Hepatocyte (in vitro differentiated cells): ENCODE data around the gene GANC. TPM values are rescaled to one million over a fixed set of nuclear protein-coding genes. Genes with fewer than 3 reads are reported as not detected.
A peak's percentile ranks its signal among the peaks of the same experiment; 100 is the strongest.

Experiments
- DNase-seq: peaks from one replicate; pipeline ENCODE4 v3.0.0-alpha.2; 2016; ENCODE audit warnings: low spot score
- H2AFZ ChIP-seq: fragments of 200-600 bp; sonication (generic); 2 replicates; pipeline ENCODE4 v1.6.0; 2016; ENCODE audit warnings: antibody characterized with exemption, mild to moderate bottlenecking
- H3K27ac ChIP-seq: fragments of 200-600 bp; sonication (generic); 2 replicates; pipeline ENCODE4 v1.5.1; 2016; ENCODE audit warnings: mild to moderate bottlenecking
- H3K27me3 ChIP-seq: fragments of 200-600 bp; sonication (generic); 2 replicates; pipeline ENCODE4 v1.6.1; 2016
- H3K36me3 ChIP-seq: fragments of 200-600 bp; sonication (generic); replicated peaks from 2 replicates; pipeline ENCODE4 v1.5.1; 2016; ENCODE audit warnings: low read depth; ENCODE audit not compliant: insufficient read depth
- H3K4me1 ChIP-seq: fragments of 200-600 bp; sonication (generic); 2 replicates; pipeline ENCODE4 v1.5.1; 2016; ENCODE audit warnings: mild to moderate bottlenecking, moderate library complexity; ENCODE audit not compliant: insufficient read depth
- H3K4me2 ChIP-seq: fragments of 200-600 bp; sonication (generic); 2 replicates; pipeline ENCODE4 v1.6.0; 2016
- H3K4me3 ChIP-seq: fragments of 200-600 bp; sonication (generic); 2 replicates; pipeline ENCODE4 v1.5.1; 2016; ENCODE audit warnings: mild to moderate bottlenecking
- H3K79me2 ChIP-seq: fragments of 200-600 bp; sonication (generic); 2 replicates; pipeline ENCODE4 v1.6.0; 2017; ENCODE audit warnings: mild to moderate bottlenecking
- H3K9me2 ChIP-seq: fragments of 200-600 bp; sonication (generic); replicated peaks from 2 replicates; pipeline ENCODE4 v1.6.0; 2017; ENCODE audit warnings: mild to moderate bottlenecking; ENCODE audit not compliant: insufficient read depth
- H3K9me3 ChIP-seq: fragments of 200-600 bp; sonication (generic); 2 replicates; pipeline ENCODE4 v1.5.1; 2016; ENCODE audit warnings: low read depth, mild to moderate bottlenecking
- H4K20me1 ChIP-seq: fragments of 200-600 bp; sonication (generic); 2 replicates; pipeline ENCODE4 v1.6.0; 2016; ENCODE audit warnings: mild to moderate bottlenecking; ENCODE audit not compliant: insufficient read depth, poor library complexity, severe bottlenecking
- CTCF ChIP-seq: fragments of 200-600 bp; sonication (generic); IDR thresholded peaks from 2 replicates; pipeline ENCODE4 v1.5.1; 2016; ENCODE audit warnings: antibody characterized with exemption, mild to moderate bottlenecking; ENCODE audit not compliant: poor library complexity
- EZH2 ChIP-seq: fragments of 200-600 bp; sonication (generic); IDR thresholded peaks from 2 replicates; pipeline ENCODE4 v1.6.1; 2016; ENCODE audit warnings: antibody characterized with exemption, mild to moderate bottlenecking, borderline replicate concordance
- EZH2phosphoT487 ChIP-seq: fragments of 200-600 bp; sonication (generic); IDR thresholded peaks from one replicate; pipeline ENCODE4 v1.6.1; 2018; ENCODE audit warnings: antibody characterized with exemption, mild to moderate bottlenecking, low read depth, moderate library complexity; ENCODE audit not compliant: unreplicated experiment, severe bottlenecking
- WGBS: methylation state at CpG from one replicate; pipeline ENCODE4 v1.1.6; 2016; ENCODE audit warnings: low lambda C conversion rate; ENCODE audit errors: missing lambda C conversion rate; 5-methylcytosine and 5-hydroxymethylcytosine counted together
- polyA plus RNA-seq: library from polyadenylated mRNA; unstranded; fragments of >200 nt; fragmentation: Nextera tagmentation; extraction: Ambion mirVana; gene quantifications from 2 replicates; pipeline ENCODE4 v1.2.1, GENCODE V29; 2016
- total RNA-seq: library from RNA; depleted of rRNA; stranded (reverse); fragments of >200 nt; gene quantifications from 2 replicates; pipeline ENCODE4 v1.2.3, GENCODE V29; 2014

GANC gene
- total and polyA plus RNA-seq, 2 experiments from 2014 or later: 9.1 to 11.2 TPM

- no peaks in the 10 kb centered on the region for H3K36me3 ChIP-seq
- H3K27me3 ChIP-seq: no peaks in the 10 kb centered on the region
- H3K9me3 ChIP-seq: no peaks in the 10 kb centered on the region
- DNase-seq: no peak
- no peak overlapping the region for H3K27ac ChIP-seq
- no peaks in the 10 kb centered on the region for H3K4me1 ChIP-seq
- H3K4me2 ChIP-seq: no peak overlapping the region
- H4K20me1 ChIP-seq: peaks cover 4% of the 10 kb centered on the region
- H2AFZ ChIP-seq: no peak overlapping the region
- peaks cover 92% of the 10 kb centered on the region for H3K79me2 ChIP-seq
- TF ChIP-seq CTCF: no peak
- no peak for TF ChIP-seq EZH2phosphoT487
- TF ChIP-seq EZH2: no peak
- no peak overlapping the region for H3K4me3 ChIP-seq
- no peaks in the 10 kb centered on the region for H3K9me2 ChIP-seq
These were observed 5.7 kb upstream of the GANC start for GRCh38 chr15:42267286-42267685.

GRCh38 chr15:42270551-42270950, 2.5 kb upstream of the GANC start:
- DNase-seq: no peak
- no peak overlapping the region for H2AFZ ChIP-seq
- no peaks in the 10 kb centered on the region for H3K36me3 ChIP-seq
- H3K9me3 ChIP-seq: no peaks in the 10 kb centered on the region
- WGBS: 50% methylated on average over 2 of the region's 2 CpGs
- TF ChIP-seq CTCF (no peak), EZH2phosphoT487 (no peak), EZH2 (no peak)
- H3K27ac ChIP-seq: peak overlapping the region; percentile 75
- peaks cover 74% of the 10 kb centered on the region for H3K79me2 ChIP-seq
- peak overlapping the region; percentile 81 for H3K4me2 ChIP-seq
- H3K9me2 ChIP-seq: no peaks in the 10 kb centered on the region
- H4K20me1 ChIP-seq: peaks cover 4% of the 10 kb centered on the region
- H3K4me3 ChIP-seq: peak overlapping the region; percentile 60
- H3K4me1 ChIP-seq: peaks cover 10% of the 10 kb centered on the region
- H3K27me3 ChIP-seq: no peaks in the 10 kb centered on the region

- DNase-seq: no peak
- Histone ChIP-seq H3K36me3 (no peaks in the 10 kb centered on the region), H4K20me1 (peaks cover 4% of the 10 kb centered on the region), H2AFZ (no peak overlapping the region), H3K4me1 (peaks cover 10% of the 10 kb centered on the region), H3K9me3 (no peaks in the 10 kb centered on the region), H3K79me2 (peaks cover 73% of the 10 kb centered on the region), H3K4me2 (peak overlapping the region; percentile 81), H3K27ac (peak overlapping the region; percentile 75), H3K9me2 (no peaks in the 10 kb centered on the region), H3K27me3 (no peaks in the 10 kb centered on the region), H3K4me3 (peak overlapping the region; percentile 60)
- WGBS: 49% methylated on average over 5 of the region's 5 CpGs
- TF ChIP-seq EZH2phosphoT487: no peak
- no peak for TF ChIP-seq EZH2
- TF ChIP-seq CTCF: no peak
These were observed 2.0 kb upstream of the GANC start for GRCh38 chr15:42270996-42271395.
